ENCODE results near the gene CDHR2.
"Not testable (repeated sequence)": the region's sequence is repeated elsewhere in the genome, so short reads cannot be mapped to it uniquely, and the experiment has no call there.

CDHR2 gene

GRCh38 chr5:176597417-176598389 lies 48.6 kb downstream of the CDHR2 start:
- TF ChIP-seq ZNF274 (IDR thresholded peaks at IDR 0.05; ENCODE audit: low read depth, low read length), result no peak
- H3K4me3 ChIP-seq (ENCODE audit: low read length), result no peak overlapping the region

- not testable (repeated sequence) for H3K4me3 ChIP-seq (ENCODE audit: low read length)
These were observed 50.7 kb downstream of the CDHR2 start for GRCh38 chr5:176599749-176600430.

GRCh38 chr5:176601901-176602482 lies 52.9 kb downstream of the CDHR2 start:
- no peak for TF ChIP-seq ZNF274 (IDR thresholded peaks at IDR 0.05; ENCODE audit: low read depth, low read length)
- no peak overlapping the region for H3K4me3 ChIP-seq (ENCODE audit: low read length)

GRCh38 chr5:176603091-176603490 lies 53.9 kb downstream of the CDHR2 start:
- no peak for TF ChIP-seq ZNF274 (IDR thresholded peaks at IDR 0.05; ENCODE audit: low read depth, low read length)
- H3K4me3 ChIP-seq (ENCODE audit: low read length), result no peak overlapping the region

- H3K4me3 ChIP-seq (ENCODE audit: low read length), result no peak overlapping the region
- TF ChIP-seq ZNF274 (IDR thresholded peaks at IDR 0.05; ENCODE audit: low read depth, low read length), result no peak
These were observed 56.9 kb downstream of the CDHR2 start for GRCh38 chr5:176606032-176606431.

- no peak overlapping the region for H3K4me3 ChIP-seq (ENCODE audit: low read length)
- no peak for TF ChIP-seq ZNF274 (IDR thresholded peaks at IDR 0.05; ENCODE audit: low read depth, low read length)
These were observed 57.7 kb downstream of the CDHR2 start for GRCh38 chr5:176606875-176607274.

- no peak for TF ChIP-seq ZNF274 (IDR thresholded peaks at IDR 0.05; ENCODE audit: low read depth, low read length)
- no peak overlapping the region for H3K4me3 ChIP-seq (ENCODE audit: low read length)
These were observed 59.1 kb downstream of the CDHR2 start for GRCh38 chr5:176608142-176608705.

- no peak for TF ChIP-seq ZNF274 (IDR thresholded peaks at IDR 0.05; ENCODE audit: low read depth, low read length)
- H3K4me3 ChIP-seq (ENCODE audit: low read length), result peak overlapping the region; percentile 86; the same call in 1 of the 2 replicates
These were observed 60.0 kb downstream of the CDHR2 start for GRCh38 chr5:176608937-176609723.

- no peak for TF ChIP-seq ZNF274 (IDR thresholded peaks at IDR 0.05; ENCODE audit: low read depth, low read length)
- peak within 1 kb of the TSS; percentile 86 for H3K4me3 ChIP-seq (ENCODE audit: low read length)
These were observed 60.7 kb downstream of the CDHR2 start, which contains the start of gene GPRIN1 for GRCh38 chr5:176609724-176610434. TSS of gene GPRIN1 (minus strand) at chr5:176610156. CDS start at chr5:176599834, 10,322 bp downstream.

GRCh38 chr5:176610435-176610773 lies 61.3 kb downstream of the CDHR2 start:
- H3K4me3 ChIP-seq (ENCODE audit: low read length), result peak overlapping the region; percentile 86
- TF ChIP-seq ZNF274 (IDR thresholded peaks at IDR 0.05; ENCODE audit: low read depth, low read length), result no peak

- no peak overlapping the region for H3K4me3 ChIP-seq (ENCODE audit: low read length)
- TF ChIP-seq ZNF274 (IDR thresholded peaks at IDR 0.05; ENCODE audit: low read depth, low read length), result no peak
These were observed 62.3 kb downstream of the CDHR2 start for GRCh38 chr5:176611435-176611834.

- H3K4me3 ChIP-seq (ENCODE audit: low read length), result no peak overlapping the region
- no peak for TF ChIP-seq ZNF274 (IDR thresholded peaks at IDR 0.05; ENCODE audit: low read depth, low read length)
These were observed 62.9 kb downstream of the CDHR2 start for GRCh38 chr5:176612008-176612407.

GRCh38 chr5:176612855-176613254 lies 63.7 kb downstream of the CDHR2 start:
- H3K4me3 ChIP-seq (ENCODE audit: low read length), result no peak overlapping the region
- TF ChIP-seq ZNF274 (IDR thresholded peaks at IDR 0.05; ENCODE audit: low read depth, low read length), result no peak

Measured in GM08714 (cell line).